WTC11 (cell line): ENCODE results near the gene ASXL3. TPM values are rescaled to one million over a fixed set of nuclear protein-coding genes. Genes with fewer than 3 reads are reported as not detected.
A peak's percentile ranks its signal among the peaks of the same experiment; 100 is the strongest.

Experiments
- ATAC-seq: fragments of 200-7000 bp; cut with Tn5 transposase; 2 replicates; pipeline ENCODE4 v1.10.0; 2021; ENCODE audit warnings: mild to moderate bottlenecking, moderate library complexity
- CTCF ChIA-PET: fragments of 300-600 bp; sonication (Branson Sonifier 250); formaldehyde crosslinking; loops from one replicate; lab custom pipeline; 2021; ENCODE audit warnings: antibody characterized with exemption; lab: Charles Lee
- POLR2A ChIA-PET: fragments of 350-600 bp; sonication (Branson Sonifier 250); formaldehyde crosslinking; loops from one replicate; lab custom pipeline; 2021; ENCODE audit warnings: antibody characterized with exemption; lab: Charles Lee
- DNase-seq: peaks from one replicate; pipeline ENCODE4 v3.0.0; 2021; ENCODE audit warnings: low spot score
- H3K27ac Mint-ChIP-seq: 2 replicates; pipeline ENCODE4 v1.8.0; 2021; ENCODE audit warnings: mixed read lengths
- H3K27me3 Mint-ChIP-seq: 2 replicates; pipeline ENCODE4 v1.8.0; 2021; ENCODE audit warnings: low read depth, mild to moderate bottlenecking, moderate library complexity, mixed read lengths
- H3K36me3 Mint-ChIP-seq: 2 replicates; pipeline ENCODE4 v1.8.0; 2021; ENCODE audit warnings: mixed read lengths
- H3K4me1 Mint-ChIP-seq: 2 replicates; pipeline ENCODE4 v1.8.0; 2022; ENCODE audit warnings: mixed read lengths
- H3K4me3 Mint-ChIP-seq: 2 replicates; pipeline ENCODE4 v1.8.0; 2021; ENCODE audit warnings: mild to moderate bottlenecking, moderate library complexity, mixed read lengths
- H3K9me3 Mint-ChIP-seq: 2 replicates; pipeline ENCODE4 v1.8.0; 2021; ENCODE audit warnings: mixed read lengths
- CDX4 ChIP-seq: fragments of 250-450 bp; sonication (Bioruptor Pico); IDR thresholded peaks from 2 replicates; pipeline ENCODE4 v1.9.0; 2021; ENCODE audit warnings: moderate library complexity, mild to moderate bottlenecking, inconsistent platforms, borderline replicate concordance
- EMX1 ChIP-seq: fragments of 250-450 bp; sonication (Bioruptor Pico); IDR thresholded peaks from 2 replicates; pipeline ENCODE4 v1.8.0; 2021; ENCODE audit warnings: mild to moderate bottlenecking
- ESRRA ChIP-seq: sonication (generic); formaldehyde crosslinking; IDR thresholded peaks from 2 replicates; pipeline ENCODE4 v1.8.1; 2022; ENCODE audit warnings: mild to moderate bottlenecking, missing genetic modification reagents, borderline replicate concordance
- FOXP1 ChIP-seq: sonication (generic); formaldehyde crosslinking; IDR thresholded peaks from 2 replicates; pipeline ENCODE4 v1.8.0; 2022; ENCODE audit warnings: missing genetic modification reagents, mild to moderate bottlenecking, moderate library complexity, borderline replicate concordance
- GABPB1 ChIP-seq: sonication (generic); formaldehyde crosslinking; IDR thresholded peaks from 2 replicates; pipeline ENCODE4 v1.8.1; 2023; ENCODE audit warnings: mild to moderate bottlenecking, missing genetic modification reagents
- JUN ChIP-seq: sonication (generic); formaldehyde crosslinking; IDR thresholded peaks from 2 replicates; pipeline ENCODE4 v1.8.0; 2023; ENCODE audit warnings: mild to moderate bottlenecking, missing genetic modification reagents
- KAT7 ChIP-seq: sonication (generic); formaldehyde crosslinking; IDR thresholded peaks from 2 replicates; pipeline ENCODE4 v1.8.1; 2023; ENCODE audit warnings: missing genetic modification reagents, mild to moderate bottlenecking, borderline replicate concordance
- NFATC4 ChIP-seq: fragments of 250-450 bp; sonication (Bioruptor Pico); IDR thresholded peaks from 2 replicates; pipeline ENCODE4 v1.9.0; 2021; ENCODE audit warnings: mild to moderate bottlenecking
- SMAD3 ChIP-seq: sonication (generic); formaldehyde crosslinking; IDR thresholded peaks from 2 replicates; pipeline ENCODE4 v1.8.0; 2022; ENCODE audit warnings: missing genetic modification reagents, mild to moderate bottlenecking, borderline replicate concordance
- SOX15 ChIP-seq: fragments of 250-450 bp; sonication (Bioruptor Pico); IDR thresholded peaks from 2 replicates; pipeline ENCODE4 v1.9.0; 2021; ENCODE audit warnings: mild to moderate bottlenecking
- STAT6 ChIP-seq: sonication (generic); formaldehyde crosslinking; conservative IDR thresholded peaks from 2 replicates; pipeline ENCODE4 v1.8.1; 2023; ENCODE audit warnings: mild to moderate bottlenecking, low read depth, missing genetic modification reagents, moderate library complexity
- TCF7 ChIP-seq: sonication (generic); formaldehyde crosslinking; IDR thresholded peaks from 2 replicates; pipeline ENCODE4 v1.8.0; 2022; ENCODE audit warnings: mild to moderate bottlenecking, low read depth, missing genetic modification reagents, moderate library complexity
- ZBTB21 ChIP-seq: sonication (generic); formaldehyde crosslinking; IDR thresholded peaks from 2 replicates; pipeline ENCODE4 v1.8.1; 2023; ENCODE audit warnings: mild to moderate bottlenecking, missing genetic modification reagents, borderline replicate concordance
- ZNF232 ChIP-seq: sonication (generic); formaldehyde crosslinking; IDR thresholded peaks from 2 replicates; pipeline ENCODE4 v1.8.0; 2022; ENCODE audit warnings: mild to moderate bottlenecking, missing genetic modification reagents
- ZNF317 ChIP-seq: sonication (generic); formaldehyde crosslinking; IDR thresholded peaks from 2 replicates; pipeline ENCODE4 v1.8.1; 2023; ENCODE audit warnings: low read depth, mild to moderate bottlenecking, moderate library complexity, missing genetic modification reagents, borderline replicate concordance
- total RNA-seq: library from RNA; stranded (reverse); gene quantifications from 3 replicates; pipeline ENCODE4 v1.2.3, GENCODE V29; 2021
- TF ChIP-seq, protein P1 (sequence below): sonication (generic); formaldehyde crosslinking; IDR thresholded peaks from 2 replicates; pipeline ENCODE4 v1.8.1; 2023; ENCODE audit warnings: mild to moderate bottlenecking, missing genetic modification reagents
- TF ChIP-seq, protein P2 (sequence below): sonication (generic); formaldehyde crosslinking; IDR thresholded peaks from 2 replicates; pipeline ENCODE4 v1.8.1; 2022; ENCODE audit warnings: missing genetic modification reagents, borderline replicate concordance
- TF ChIP-seq, protein P3 (sequence below): fragments of 250-450 bp; sonication (Bioruptor Pico); conservative IDR thresholded peaks from 2 replicates; pipeline ENCODE4 v1.9.0; 2021; ENCODE audit warnings: mild to moderate bottlenecking
- TF ChIP-seq, protein P4 (sequence below): fragments of 250-450 bp; sonication (Bioruptor Pico); IDR thresholded peaks from 2 replicates; pipeline ENCODE4 v1.9.0; 2021; ENCODE audit warnings: mild to moderate bottlenecking, borderline replicate concordance

Gene ASXL3
- total RNA-seq, 1 experiment from 2014 or later, result 0.35 TPM

- Mint-ChIP-seq H3K4me3 (no peak overlapping the region), H3K27me3 (no peaks in the 10 kb centered on the region), H3K27ac (no peak overlapping the region), H3K9me3 (no peaks in the 10 kb centered on the region), H3K4me1 (peaks cover 24% of the 10 kb centered on the region), H3K36me3 (no peaks in the 10 kb centered on the region)
- no peak for DNase-seq
- TF ChIP-seq EMX1 (CRISPR knock-in tag) (no peak), JUN (no peak), CDX4 (CRISPR knock-in tag) (no peak), STAT6 (CRISPR knock-in tag) (no peak), KAT7 (CRISPR knock-in tag) (no peak), ZNF317 (CRISPR knock-in tag) (no peak), ZBTB21 (CRISPR knock-in tag) (no peak), ESRRA (CRISPR knock-in tag) (no peak), NFATC4 (CRISPR knock-in tag) (no peak), FOXP1 (CRISPR knock-in tag) (no peak), ZNF232 (CRISPR knock-in tag) (no peak), SOX15 (CRISPR knock-in tag) (no peak), GABPB1 (no peak), SMAD3 (CRISPR knock-in tag) (no peak), TCF7 (CRISPR knock-in tag) (no peak)
- TF ChIP-seq, protein P1, sequence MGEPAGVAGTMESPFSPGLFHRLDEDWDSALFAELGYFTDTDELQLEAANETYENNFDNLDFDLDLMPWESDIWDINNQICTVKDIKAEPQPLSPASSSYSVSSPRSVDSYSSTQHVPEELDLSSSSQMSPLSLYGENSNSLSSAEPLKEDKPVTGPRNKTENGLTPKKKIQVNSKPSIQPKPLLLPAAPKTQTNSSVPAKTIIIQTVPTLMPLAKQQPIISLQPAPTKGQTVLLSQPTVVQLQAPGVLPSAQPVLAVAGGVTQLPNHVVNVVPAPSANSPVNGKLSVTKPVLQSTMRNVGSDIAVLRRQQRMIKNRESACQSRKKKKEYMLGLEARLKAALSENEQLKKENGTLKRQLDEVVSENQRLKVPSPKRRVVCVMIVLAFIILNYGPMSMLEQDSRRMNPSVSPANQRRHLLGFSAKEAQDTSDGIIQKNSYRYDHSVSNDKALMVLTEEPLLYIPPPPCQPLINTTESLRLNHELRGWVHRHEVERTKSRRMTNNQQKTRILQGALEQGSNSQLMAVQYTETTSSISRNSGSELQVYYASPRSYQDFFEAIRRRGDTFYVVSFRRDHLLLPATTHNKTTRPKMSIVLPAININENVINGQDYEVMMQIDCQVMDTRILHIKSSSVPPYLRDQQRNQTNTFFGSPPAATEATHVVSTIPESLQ (CRISPR knock-in tag), result no peak
- TF ChIP-seq, protein P2, sequence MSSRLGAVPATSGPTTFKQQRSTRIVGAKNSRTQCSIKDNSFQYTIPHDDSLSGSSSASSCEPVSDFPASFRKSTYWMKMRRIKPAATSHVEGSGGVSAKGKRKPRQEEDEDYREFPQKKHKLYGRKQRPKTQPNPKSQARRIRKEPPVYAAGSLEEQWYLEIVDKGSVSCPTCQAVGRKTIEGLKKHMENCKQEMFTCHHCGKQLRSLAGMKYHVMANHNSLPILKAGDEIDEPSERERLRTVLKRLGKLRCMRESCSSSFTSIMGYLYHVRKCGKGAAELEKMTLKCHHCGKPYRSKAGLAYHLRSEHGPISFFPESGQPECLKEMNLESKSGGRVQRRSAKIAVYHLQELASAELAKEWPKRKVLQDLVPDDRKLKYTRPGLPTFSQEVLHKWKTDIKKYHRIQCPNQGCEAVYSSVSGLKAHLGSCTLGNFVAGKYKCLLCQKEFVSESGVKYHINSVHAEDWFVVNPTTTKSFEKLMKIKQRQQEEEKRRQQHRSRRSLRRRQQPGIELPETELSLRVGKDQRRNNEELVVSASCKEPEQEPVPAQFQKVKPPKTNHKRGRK (CRISPR knock-in tag), result no peak
- TF ChIP-seq, protein P3, sequence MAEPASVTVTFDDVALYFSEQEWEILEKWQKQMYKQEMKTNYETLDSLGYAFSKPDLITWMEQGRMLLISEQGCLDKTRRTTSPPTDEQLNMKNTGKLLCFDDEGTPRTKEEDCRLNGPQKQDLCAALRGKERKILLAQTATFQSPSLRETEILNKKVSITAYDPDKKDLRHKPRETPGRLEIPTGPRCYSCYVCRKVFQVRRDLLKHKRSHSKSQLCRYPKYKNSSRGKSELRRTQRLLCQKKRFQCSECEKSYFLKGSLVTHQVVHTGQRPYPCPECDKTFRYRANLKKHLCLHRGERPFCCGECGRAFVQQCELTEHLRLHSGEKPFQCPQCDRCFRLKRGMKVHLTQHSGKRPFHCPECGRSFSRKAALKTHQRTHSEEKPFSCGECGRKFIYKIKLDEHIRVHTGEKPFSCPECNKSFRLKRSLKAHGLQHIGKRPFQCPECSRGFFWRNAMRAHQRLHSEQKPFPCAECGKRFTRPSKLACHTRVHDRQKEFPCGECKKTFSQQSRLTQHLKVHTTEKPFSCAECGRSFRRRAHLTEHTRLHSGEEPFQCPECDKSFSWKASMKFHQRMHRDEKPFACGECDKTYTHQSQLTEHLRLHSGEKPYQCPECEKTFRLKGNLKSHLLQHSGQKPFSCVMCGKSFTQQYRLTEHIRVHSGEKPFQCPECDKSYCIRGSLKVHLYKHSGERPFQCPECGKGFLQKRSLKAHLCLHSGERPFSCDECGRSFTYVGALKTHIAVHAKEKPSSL (CRISPR knock-in tag), result no peak
- TF ChIP-seq, protein P4, sequence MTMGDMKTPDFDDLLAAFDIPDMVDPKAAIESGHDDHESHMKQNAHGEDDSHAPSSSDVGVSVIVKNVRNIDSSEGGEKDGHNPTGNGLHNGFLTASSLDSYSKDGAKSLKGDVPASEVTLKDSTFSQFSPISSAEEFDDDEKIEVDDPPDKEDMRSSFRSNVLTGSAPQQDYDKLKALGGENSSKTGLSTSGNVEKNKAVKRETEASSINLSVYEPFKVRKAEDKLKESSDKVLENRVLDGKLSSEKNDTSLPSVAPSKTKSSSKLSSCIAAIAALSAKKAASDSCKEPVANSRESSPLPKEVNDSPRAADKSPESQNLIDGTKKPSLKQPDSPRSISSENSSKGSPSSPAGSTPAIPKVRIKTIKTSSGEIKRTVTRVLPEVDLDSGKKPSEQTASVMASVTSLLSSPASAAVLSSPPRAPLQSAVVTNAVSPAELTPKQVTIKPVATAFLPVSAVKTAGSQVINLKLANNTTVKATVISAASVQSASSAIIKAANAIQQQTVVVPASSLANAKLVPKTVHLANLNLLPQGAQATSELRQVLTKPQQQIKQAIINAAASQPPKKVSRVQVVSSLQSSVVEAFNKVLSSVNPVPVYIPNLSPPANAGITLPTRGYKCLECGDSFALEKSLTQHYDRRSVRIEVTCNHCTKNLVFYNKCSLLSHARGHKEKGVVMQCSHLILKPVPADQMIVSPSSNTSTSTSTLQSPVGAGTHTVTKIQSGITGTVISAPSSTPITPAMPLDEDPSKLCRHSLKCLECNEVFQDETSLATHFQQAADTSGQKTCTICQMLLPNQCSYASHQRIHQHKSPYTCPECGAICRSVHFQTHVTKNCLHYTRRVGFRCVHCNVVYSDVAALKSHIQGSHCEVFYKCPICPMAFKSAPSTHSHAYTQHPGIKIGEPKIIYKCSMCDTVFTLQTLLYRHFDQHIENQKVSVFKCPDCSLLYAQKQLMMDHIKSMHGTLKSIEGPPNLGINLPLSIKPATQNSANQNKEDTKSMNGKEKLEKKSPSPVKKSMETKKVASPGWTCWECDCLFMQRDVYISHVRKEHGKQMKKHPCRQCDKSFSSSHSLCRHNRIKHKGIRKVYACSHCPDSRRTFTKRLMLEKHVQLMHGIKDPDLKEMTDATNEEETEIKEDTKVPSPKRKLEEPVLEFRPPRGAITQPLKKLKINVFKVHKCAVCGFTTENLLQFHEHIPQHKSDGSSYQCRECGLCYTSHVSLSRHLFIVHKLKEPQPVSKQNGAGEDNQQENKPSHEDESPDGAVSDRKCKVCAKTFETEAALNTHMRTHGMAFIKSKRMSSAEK (CRISPR knock-in tag), result no peak
- POLR2A ChIA-PET, result no interaction called here
- CTCF ChIA-PET, result interaction anchor here (0.7 kb wide), 1 partner anchor 25 kb away, joined by 3 read pairs; no protein-coding TSS in a partner anchor
- ATAC-seq, result peak; percentile 68
Measured at GRCh38 chr18:33647365-33647764, 69.3 kb downstream of the ASXL3 start.
